SU-DHL-6 (cell line): Measurements from ENCODE around the gene SPECC1.

Experiments used
- H2AFZ ChIP-seq: fragments of 200-600 bp; sonication (generic); 2 replicates; pipeline ENCODE4 v1.6.1; 2014; ENCODE audit warnings: low read depth, mild to moderate bottlenecking, moderate library complexity, mixed read lengths, antibody characterized with exemption, low read length; ENCODE audit not compliant: severe bottlenecking
- H3F3A ChIP-seq: fragments of 200-600 bp; shearing (Covaris generic); 2 replicates; pipeline ENCODE4 v1.6.0; 2016; ENCODE audit warnings: antibody characterized with exemption, mild to moderate bottlenecking; ENCODE audit not compliant: insufficient read depth
- H3K27ac ChIP-seq: fragments of 200-600 bp; sonication (generic); 2 replicates; pipeline ENCODE4 v1.5.1; 2016; ENCODE audit warnings: low read depth, mild to moderate bottlenecking, low read length, moderate library complexity, mixed read lengths
- H3K27me3 ChIP-seq: fragments of 200-600 bp; sonication (generic), shearing (Covaris generic); 2 replicates; pipeline ENCODE4 v1.6.0; 2014; ENCODE audit warnings: mild to moderate bottlenecking, low read length
- H3K36me3 ChIP-seq: fragments of 200-600 bp; sonication (generic); 2 replicates; pipeline ENCODE4 v1.6.1; 2014; ENCODE audit warnings: mild to moderate bottlenecking, low read length, mixed read lengths
- H3K4me2 ChIP-seq: fragments of 300-600, 200-600 bp; shearing (Covaris generic), sonication (generic); 2 replicates; pipeline ENCODE4 v1.6.0; 2014; ENCODE audit warnings: low read length, low read depth, mild to moderate bottlenecking; ENCODE audit not compliant: poor library complexity, severe bottlenecking
- H3K4me3 ChIP-seq: fragments of 200-600 bp; sonication (generic); 2 replicates; pipeline ENCODE4 v1.5.1; 2014; ENCODE audit warnings: antibody characterized with exemption, low read length, mild to moderate bottlenecking, mixed read lengths; ENCODE audit not compliant: insufficient read depth, poor library complexity, severe bottlenecking
- H3K79me2 ChIP-seq: fragments of 200-600 bp; sonication (generic); 2 replicates; pipeline ENCODE4 v1.6.1; 2014; ENCODE audit warnings: mild to moderate bottlenecking, low read length, moderate library complexity; ENCODE audit not compliant: insufficient read depth
- H3K9ac ChIP-seq: fragments of 200-600 bp; sonication (generic); 2 replicates; pipeline ENCODE4 v1.7.0; 2014; ENCODE audit warnings: mild to moderate bottlenecking, low read length
- H3K9me2 ChIP-seq: fragments of 200-600 bp; sonication (generic); replicated peaks from 2 replicates; pipeline ENCODE4 v1.6.1; 2014; ENCODE audit warnings: low read length; ENCODE audit not compliant: insufficient read depth
- H3K9me3 ChIP-seq: fragments of 200-600 bp; sonication (generic); 2 replicates; pipeline ENCODE4 v1.6.1; 2014; ENCODE audit warnings: low read length, mixed read lengths; ENCODE audit not compliant: insufficient read depth
- H4K20me1 ChIP-seq: fragments of 200-600 bp; sonication (generic); 2 replicates; pipeline ENCODE4 v1.6.1; 2014; ENCODE audit warnings: low read depth, mild to moderate bottlenecking, antibody characterized with exemption, low read length, moderate library complexity, mixed read lengths
- EZH2phosphoT487 ChIP-seq: fragments of 200-600 bp; sonication (generic), shearing (Covaris generic); conservative IDR thresholded peaks from 2 replicates; pipeline ENCODE4 v1.6.1; 2018; ENCODE audit warnings: mild to moderate bottlenecking, antibody characterized with exemption, low read length, moderate library complexity, mixed read lengths
- TF ChIP-seq, protein P1 (sequence below): fragments of 200-600 bp; sonication (generic); IDR thresholded peaks from one replicate; pipeline ENCODE4 v1.5.1; 2017; ENCODE audit warnings: antibody characterized with exemption, mild to moderate bottlenecking, low read length, moderate library complexity; ENCODE audit not compliant: insufficient read depth, poor library complexity, severe bottlenecking

Gene SPECC1

DNA sequence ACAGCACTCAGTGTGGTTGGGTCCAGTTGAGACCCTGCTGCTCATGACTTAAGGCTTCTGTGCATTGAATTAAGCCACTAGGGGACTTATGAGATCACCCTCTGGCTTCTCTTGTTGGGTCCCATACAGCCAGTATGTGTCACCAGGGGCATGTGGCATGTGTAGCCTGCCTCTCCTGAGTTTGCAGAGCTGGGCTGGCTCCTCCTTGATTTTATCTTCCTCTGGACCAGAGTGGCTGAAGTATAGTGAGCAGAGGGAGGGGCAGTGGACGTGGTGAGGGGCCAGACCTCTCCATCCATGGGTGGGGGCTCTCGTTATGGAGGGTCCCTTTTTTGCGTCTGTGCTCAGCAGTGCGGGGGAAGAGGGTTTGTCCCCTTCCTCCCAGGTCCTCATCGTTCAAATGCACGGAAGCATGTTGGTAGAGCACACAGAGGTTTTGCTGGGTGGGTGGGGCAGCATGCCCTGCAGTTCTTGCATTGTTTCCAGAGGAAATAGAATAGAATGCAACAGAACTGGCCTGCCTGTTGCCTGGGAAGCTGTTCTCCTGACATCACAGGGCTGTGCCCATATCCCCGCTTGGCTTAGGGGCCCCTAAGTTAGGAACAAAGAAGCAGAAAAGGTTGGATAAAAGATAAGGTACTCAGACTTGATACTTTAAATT, 77.4 kb downstream of the SPECC1 start:
- no peaks in the 10 kb centered on the region for H3K36me3 ChIP-seq
- no peaks in the 10 kb centered on the region for H3K79me2 ChIP-seq
- H2AFZ ChIP-seq = no peak overlapping the region
- H3K9me3 ChIP-seq = no peaks in the 10 kb centered on the region
- H3F3A ChIP-seq = no peaks in the 10 kb centered on the region
- no peaks in the 10 kb centered on the region for H3K9me2 ChIP-seq
- TF ChIP-seq, protein P1, sequence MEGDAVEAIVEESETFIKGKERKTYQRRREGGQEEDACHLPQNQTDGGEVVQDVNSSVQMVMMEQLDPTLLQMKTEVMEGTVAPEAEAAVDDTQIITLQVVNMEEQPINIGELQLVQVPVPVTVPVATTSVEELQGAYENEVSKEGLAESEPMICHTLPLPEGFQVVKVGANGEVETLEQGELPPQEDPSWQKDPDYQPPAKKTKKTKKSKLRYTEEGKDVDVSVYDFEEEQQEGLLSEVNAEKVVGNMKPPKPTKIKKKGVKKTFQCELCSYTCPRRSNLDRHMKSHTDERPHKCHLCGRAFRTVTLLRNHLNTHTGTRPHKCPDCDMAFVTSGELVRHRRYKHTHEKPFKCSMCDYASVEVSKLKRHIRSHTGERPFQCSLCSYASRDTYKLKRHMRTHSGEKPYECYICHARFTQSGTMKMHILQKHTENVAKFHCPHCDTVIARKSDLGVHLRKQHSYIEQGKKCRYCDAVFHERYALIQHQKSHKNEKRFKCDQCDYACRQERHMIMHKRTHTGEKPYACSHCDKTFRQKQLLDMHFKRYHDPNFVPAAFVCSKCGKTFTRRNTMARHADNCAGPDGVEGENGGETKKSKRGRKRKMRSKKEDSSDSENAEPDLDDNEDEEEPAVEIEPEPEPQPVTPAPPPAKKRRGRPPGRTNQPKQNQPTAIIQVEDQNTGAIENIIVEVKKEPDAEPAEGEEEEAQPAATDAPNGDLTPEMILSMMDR = no peak
- TF ChIP-seq EZH2phosphoT487 = no peak
- no peak overlapping the region for H3K4me3 ChIP-seq
- H4K20me1 ChIP-seq = no peaks in the 10 kb centered on the region
- H3K4me2 ChIP-seq = no peak overlapping the region
- no peaks in the 10 kb centered on the region for H3K27me3 ChIP-seq
- H3K27ac ChIP-seq = no peak overlapping the region
- no peak overlapping the region for H3K9ac ChIP-seq

DNA sequence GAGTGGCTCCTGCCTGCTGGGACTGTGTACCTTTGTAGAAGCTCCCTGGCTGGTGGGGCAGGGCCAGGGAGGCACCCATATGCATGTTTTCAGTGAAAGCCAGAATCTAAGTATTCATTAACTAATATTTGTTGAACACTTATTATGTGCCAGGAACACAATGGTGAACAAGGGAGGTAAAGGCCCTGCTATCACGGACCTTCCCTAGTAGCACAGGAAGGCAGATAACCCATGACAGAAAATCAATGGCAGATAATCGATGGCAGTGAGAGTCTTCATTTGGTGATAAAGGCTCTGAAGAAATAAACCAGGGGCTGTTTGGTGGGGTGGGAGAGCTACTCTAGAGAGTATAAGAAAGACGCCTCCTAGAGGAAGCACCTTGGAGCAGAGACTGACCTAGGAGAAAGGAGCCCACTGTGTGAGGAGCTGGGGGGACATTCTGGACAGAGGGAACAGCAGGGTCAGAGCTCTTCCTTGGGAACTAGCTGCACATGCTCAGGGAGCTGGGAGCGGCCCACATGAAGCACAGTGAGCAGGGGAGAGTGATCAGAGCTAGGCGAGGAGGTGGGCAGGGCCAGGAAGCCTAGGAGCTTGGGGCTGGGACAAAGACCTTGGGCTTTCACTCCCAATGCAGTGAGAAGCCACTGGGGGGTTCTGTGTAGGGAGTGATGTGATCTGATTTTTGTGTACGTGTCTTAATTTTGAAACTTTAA, 78.5 kb downstream of the SPECC1 start:
- H3K4me3 ChIP-seq = no peak overlapping the region
- no peak overlapping the region for H3K27ac ChIP-seq
- no peaks in the 10 kb centered on the region for H3K9me3 ChIP-seq
- no peak overlapping the region for H3K4me2 ChIP-seq
- H3K36me3 ChIP-seq = no peaks in the 10 kb centered on the region
- H4K20me1 ChIP-seq = no peaks in the 10 kb centered on the region
- H3K27me3 ChIP-seq = no peaks in the 10 kb centered on the region
- H3F3A ChIP-seq = no peaks in the 10 kb centered on the region
- H3K9ac ChIP-seq = no peak overlapping the region
- no peaks in the 10 kb centered on the region for H3K9me2 ChIP-seq
- TF ChIP-seq, protein P1 = no peak
- no peak for TF ChIP-seq EZH2phosphoT487
- H2AFZ ChIP-seq = no peak overlapping the region
- no peaks in the 10 kb centered on the region for H3K79me2 ChIP-seq

DNA sequence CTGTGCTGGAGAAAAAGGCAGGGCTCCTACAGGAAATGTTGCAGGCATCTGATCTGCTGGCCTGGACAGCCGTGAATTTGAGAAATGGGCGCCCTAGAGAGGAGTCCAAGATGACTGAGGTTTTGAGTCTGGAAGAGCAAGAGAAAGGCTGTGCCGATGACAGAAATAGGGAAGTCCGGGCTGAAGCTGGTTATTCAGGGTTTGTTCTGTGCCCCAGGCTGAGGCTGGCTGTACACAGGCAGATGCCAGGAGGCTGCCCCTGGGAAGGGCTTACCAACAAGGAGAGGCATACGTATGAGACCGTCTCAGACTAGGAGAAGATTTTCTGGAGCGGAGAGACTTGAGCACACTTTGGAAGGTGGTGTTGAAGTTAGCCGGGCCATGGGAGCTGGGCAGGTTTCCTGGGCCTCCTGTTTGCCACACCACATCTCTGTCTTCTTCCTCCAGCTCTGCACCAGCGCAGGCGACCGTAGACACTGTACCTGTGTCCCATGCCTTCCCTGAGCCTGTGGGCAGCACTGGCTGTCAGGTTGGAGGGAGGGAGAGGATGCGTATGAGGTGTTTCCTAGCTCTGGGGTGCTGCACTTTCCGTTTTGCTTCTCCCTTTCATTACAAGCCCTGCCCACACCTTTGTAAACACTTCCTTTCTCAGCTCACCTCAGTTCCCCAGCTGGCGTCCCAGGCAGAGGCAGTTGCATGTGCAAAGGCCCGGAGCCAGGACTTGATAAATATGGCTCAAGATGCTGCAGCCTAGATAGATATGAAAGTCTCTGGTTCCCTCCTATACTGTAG, 80.8 kb downstream of the SPECC1 start:
- H3F3A ChIP-seq = no peaks in the 10 kb centered on the region
- H3K27ac ChIP-seq = no peak overlapping the region
- no peak overlapping the region for H3K9ac ChIP-seq
- H4K20me1 ChIP-seq = no peaks in the 10 kb centered on the region
- no peaks in the 10 kb centered on the region for H3K79me2 ChIP-seq
- no peaks in the 10 kb centered on the region for H3K9me3 ChIP-seq
- H3K4me2 ChIP-seq = no peak overlapping the region
- TF ChIP-seq EZH2phosphoT487 = no peak
- TF ChIP-seq, protein P1 = no peak
- no peaks in the 10 kb centered on the region for H3K9me2 ChIP-seq
- no peaks in the 10 kb centered on the region for H3K36me3 ChIP-seq
- H2AFZ ChIP-seq = no peak overlapping the region
- no peaks in the 10 kb centered on the region for H3K27me3 ChIP-seq
- no peak overlapping the region for H3K4me3 ChIP-seq
